HG02870 (cell line): ENCODE results near the gene PTPN6.

ENCODE experiments used
- ATAC-seq: cut with Tn5 transposase; IDR thresholded peaks from one replicate; pipeline ENCODE4 v1.9.1; 2021; ENCODE audit warnings: mild to moderate bottlenecking, moderate library complexity; ENCODE audit not compliant: unreplicated experiment

PTPN6 gene

DNA sequence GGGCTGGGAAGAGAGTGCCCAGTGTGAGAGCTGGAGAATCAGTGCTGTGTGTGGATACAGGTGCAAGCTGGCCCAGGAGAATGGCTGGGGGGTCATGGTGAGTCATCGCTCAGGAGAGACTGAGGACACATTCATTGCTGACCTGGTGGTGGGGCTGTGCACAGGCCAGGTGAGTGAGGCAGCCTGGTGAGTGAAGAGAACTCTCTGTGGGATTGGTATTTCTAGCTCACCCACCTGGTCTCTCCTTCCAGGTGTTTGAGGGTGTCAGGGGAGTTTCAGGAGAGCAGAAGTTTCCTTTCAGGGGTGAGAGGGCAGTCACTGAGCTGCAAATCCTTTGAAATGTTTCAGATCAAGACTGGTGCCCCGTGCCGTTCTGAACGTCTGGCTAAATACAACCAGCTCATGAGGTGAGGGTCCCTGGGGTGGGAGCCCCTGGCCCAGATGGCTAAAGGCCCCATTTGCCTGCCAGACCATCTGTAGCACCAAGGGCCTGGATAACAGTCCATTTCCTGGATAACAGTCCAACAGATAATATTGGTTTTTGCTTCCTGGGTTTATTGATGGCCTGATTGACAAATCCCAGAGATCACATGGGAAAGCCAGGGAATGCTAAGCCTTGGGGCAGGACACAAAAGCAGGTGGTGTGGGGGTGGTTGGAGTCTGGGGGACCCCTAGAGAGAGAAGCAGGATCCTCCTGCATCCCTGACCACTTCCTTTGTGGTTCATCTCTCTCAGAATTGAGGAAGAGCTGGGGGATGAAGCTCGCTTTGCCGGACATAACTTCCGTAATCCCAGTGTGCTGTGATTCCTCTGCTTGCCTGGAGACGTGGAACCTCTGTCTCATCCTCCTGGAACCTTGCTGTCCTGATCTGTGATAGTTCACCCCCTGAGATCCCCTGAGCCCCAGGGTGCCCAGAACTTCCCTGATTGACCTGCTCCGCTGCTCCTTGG is 28.9 kb upstream of the PTPN6 start:
- ATAC-seq: no peak

GRCh38 chr12:6923003-6923732 is 28.0 kb upstream of the PTPN6 start:
- ATAC-seq: no peak

- ATAC-seq: no peak
Observed at GRCh38 chr12:6923851-6924250, 27.3 kb upstream of the PTPN6 start.

- no peak for ATAC-seq
Observed at GRCh38 chr12:6925239-6925539, 26.0 kb upstream of the PTPN6 start.

DNA sequence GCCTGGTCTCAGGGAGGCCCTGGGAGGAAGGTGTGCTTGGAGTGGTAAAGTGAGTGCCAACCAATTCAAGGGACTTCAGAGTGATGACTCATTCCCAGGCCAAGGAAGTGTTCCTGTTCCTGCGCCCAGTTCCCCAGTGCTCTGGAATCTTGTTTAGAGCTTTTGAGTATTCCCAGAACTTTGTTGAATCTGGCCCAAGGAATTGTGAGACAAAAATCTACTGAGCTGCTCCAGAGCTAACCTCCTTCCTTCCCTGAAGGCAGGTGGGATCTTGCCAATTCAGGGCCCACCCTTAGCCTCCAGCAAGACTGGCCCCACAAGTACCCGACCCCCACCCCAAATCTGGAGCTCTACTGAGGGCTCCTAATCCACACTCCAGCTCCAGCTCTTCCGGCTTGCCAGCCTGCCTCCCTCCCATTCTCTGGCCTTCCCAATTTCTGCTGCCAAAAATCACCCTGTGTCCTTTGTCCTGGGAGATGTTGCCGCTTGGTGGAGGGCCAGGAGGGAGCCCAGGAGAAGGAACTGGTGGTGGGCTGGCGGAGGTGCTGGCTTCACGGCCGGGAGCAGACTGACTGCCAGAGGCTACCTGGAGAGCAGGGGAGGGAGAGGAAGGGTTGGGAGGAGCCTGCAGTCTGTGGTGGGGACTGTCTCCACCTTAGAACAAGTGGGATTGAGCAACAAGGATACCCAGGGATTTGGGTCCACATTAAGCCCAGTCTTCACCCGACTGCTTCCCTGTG is 25.4 kb upstream of the PTPN6 start:
- no peak for ATAC-seq

DNA sequence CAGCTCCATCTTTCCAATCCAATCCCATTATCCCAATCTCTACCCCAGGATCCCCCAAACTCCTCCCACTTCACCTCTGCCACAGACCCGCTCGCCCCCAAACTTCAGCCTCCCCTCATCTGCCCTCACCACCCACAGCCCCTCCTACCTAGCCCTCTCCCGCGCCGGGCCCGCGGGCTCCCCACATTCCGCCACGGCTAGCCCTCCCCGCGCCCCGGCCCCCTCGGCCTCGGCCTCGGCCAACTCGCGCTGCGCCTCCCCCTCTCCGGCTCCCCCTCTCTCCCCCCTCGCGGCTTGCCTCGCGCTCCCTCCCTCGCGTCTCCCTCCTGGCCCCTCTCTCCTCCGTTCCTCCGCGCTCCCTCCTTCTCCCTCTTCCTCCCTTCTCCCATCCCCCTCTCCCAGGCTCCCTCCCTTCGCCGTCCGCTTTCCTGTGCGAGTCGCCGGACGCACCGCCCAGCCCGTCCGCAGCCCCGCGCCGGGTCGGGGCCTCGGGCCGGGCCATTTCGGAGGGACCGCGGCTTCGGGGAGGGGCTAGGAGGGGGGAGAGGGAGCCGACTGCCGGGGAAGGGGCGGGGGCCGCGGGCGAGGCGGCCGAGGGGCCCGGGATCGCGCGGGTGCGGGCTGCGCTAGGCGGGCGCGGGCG is 23.7 kb upstream of the PTPN6 start, which contains the start of gene ATN1:
Gene ATN1 (plus strand): TSS at position 581 of the 643 bp plus-strand sequence. CDS start 6,043 bp downstream, outside the sequence.
- ATAC-seq: no peak

DNA sequence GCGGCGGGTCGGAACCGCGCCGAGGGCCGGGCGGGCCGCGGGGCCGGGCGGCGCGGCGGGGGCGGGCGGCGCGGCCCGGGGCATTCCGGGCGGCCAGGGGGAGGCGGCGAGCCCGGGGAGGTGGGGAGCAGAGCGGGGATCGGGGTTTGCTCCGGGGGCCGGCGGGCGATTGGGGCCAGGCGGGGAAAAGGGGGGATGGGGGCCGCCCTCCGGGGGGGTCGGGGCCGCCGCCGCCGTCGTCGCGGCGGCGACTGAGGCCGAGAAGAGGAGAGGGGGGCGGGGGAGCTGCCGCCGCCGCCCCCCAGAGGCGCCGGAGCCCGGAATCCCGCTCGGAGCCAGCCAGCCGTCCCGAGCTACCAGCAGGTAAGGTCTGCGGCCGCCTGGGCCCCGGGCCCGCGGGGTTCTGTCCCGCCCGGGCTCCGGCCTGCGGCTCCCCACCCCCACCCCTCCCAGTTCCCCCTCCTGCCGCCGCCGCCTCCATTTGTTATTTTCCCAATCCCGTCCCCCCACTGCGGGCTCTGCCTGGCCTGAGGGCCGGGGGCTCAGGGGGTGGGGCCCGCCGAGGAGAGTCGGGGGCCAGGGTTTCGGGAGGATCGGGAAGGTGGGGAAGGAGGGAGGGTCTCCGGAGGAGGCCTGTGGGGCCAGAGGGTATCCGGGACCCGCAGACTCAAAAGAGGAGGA is 23.0 kb upstream of the PTPN6 start:
- no peak for ATAC-seq

DNA sequence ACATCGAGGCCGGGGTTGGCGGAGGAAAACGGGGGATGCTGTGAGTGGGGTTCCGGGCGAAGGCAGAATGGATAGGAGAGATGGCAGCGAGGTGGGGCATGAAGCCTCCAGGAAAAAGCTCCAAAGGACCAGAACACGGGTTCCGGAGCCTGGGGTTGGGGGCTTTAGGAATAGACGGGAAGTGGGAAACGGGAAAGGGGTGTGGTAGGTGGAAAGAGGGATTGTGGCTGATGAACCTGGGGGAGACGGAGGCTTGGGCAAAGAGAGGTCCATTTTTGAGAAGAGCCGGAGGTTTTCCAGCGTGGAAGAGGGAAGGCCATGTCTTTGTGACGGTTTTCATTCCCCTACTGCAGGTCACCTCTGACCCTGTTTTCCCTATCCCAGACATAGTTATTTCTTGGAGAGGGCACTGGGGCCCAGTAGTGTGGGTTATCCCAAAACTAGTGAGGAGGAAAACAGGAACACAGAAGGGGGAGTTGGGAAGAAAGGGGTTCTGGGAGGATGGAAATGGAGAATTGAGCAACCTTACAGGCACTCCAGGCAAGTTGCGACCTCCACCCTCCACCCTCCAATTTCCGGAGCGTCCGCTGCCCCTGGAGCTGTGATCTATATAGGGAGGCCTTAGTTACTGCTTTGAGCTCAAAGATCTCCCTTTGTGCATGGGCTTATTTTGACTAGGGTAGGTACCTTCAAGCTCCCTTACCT is 22.3 kb upstream of the PTPN6 start:
- ATAC-seq: no peak

DNA sequence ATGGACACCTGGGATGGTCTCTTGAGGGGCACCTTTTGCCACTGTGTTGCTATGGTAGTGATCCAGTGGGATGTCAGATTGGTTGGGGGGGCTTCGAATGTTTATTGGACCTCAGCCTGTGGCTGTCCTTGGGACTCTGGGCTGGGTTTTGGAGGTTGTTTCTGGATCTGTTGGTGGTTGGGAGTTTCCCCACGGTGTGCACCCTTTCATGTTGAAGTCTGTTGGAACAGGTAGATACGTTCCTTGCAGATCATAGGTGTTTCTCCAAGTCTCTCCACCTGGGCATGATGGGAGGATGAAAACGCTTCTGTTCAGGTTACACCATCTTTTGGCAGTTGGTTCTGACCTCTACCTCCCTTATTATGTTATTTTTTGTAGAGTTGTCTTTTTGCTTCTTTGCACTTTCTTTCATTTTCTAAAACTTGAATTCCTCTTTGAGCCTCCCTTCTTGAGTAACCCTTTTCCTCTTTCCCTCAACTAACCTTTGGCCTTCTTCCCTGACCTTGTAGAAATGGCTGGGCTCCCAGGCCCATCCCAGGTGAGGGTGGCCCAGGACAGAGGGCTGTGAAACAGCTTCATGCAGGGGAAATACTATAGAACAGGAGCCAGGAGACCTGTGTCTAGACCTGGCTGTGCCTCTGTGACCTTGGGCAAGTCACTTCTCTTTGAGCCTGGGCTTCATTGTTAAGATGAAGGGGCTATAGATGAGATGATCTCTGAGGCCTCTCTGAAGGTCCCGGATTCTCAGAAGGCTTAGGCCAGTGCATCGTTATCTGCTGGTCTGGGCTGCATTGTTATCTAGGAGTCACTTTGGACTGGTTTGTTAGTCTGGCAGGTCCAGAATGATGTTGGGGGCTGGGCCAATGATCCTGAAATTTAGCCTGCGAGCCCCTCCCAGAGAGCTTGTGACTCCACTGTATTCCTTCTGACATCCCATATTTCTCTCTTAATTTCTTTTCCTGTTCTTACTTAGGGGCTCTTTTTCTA is 21.4 kb upstream of the PTPN6 start:
- ATAC-seq: no peak

DNA sequence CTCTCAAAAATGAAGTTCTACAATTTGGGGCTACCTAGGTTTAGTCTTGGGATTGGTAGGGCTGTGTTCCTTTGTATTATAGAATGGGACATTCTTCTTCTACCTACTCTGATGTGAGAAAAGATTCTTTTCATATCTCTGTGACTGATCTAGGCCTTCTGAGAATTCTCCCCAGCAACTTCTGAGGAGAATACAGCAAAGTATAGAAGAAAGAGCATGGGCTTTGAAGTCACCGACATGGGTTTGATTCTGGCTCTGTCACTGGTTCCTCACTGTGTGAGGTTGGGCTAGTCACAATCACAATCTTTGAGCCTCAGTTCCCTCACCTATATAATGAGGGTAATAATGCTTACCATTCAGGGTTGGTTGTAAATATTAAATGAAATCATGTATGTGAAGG is 18.4 kb upstream of the PTPN6 start:
- ATAC-seq: no peak

DNA sequence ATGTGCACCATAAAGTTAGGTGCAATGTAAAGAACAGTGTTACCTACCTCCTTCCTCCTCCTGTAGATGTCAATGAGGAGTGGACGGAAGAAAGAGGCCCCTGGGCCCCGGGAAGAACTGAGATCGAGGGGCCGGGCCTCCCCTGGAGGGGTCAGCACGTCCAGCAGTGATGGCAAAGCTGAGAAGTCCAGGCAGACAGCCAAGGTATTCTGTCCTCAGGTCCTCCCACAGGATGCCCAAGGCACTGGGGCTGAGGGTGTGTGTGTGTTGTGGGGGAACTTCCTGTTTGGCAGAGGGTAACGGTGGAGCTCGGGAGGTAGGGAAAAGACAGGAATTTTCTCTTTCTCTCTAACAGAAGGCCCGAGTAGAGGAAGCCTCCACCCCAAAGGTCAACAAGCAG is 17.0 kb upstream of the PTPN6 start:
- ATAC-seq: no peak

DNA sequence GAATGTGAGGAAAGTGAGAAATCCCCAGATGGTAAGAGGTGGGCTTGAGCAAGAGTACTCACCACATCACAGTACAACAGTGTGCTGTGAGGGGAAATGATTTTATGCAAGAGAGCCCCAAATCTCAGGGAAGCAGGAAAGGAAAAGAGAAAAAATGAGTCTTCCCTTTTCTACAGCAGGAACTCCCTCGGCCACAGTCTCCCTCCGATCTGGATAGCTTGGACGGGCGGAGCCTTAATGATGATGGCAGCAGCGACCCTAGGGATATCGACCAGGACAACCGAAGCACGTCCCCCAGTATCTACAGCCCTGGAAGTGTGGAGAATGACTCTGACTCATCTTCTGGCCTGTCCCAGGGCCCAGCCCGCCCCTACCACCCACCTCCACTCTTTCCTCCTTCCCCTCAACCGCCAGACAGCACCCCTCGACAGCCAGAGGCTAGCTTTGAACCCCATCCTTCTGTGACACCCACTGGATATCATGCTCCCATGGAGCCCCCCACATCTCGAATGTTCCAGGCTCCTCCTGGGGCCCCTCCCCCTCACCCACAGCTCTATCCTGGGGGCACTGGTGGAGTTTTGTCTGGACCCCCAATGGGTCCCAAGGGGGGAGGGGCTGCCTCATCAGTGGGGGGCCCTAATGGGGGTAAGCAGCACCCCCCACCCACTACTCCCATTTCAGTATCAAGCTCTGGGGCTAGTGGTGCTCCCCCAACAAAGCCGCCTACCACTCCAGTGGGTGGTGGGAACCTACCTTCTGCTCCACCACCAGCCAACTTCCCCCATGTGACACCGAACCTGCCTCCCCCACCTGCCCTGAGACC is 15.6 kb upstream of the PTPN6 start:
- ATAC-seq: no peak

- no peak for ATAC-seq
Observed at GRCh38 chr12:6936194-6936635, 14.9 kb upstream of the PTPN6 start.

GRCh38 chr12:6936636-6937480 is 14.3 kb upstream of the PTPN6 start:
- ATAC-seq: no peak

DNA sequence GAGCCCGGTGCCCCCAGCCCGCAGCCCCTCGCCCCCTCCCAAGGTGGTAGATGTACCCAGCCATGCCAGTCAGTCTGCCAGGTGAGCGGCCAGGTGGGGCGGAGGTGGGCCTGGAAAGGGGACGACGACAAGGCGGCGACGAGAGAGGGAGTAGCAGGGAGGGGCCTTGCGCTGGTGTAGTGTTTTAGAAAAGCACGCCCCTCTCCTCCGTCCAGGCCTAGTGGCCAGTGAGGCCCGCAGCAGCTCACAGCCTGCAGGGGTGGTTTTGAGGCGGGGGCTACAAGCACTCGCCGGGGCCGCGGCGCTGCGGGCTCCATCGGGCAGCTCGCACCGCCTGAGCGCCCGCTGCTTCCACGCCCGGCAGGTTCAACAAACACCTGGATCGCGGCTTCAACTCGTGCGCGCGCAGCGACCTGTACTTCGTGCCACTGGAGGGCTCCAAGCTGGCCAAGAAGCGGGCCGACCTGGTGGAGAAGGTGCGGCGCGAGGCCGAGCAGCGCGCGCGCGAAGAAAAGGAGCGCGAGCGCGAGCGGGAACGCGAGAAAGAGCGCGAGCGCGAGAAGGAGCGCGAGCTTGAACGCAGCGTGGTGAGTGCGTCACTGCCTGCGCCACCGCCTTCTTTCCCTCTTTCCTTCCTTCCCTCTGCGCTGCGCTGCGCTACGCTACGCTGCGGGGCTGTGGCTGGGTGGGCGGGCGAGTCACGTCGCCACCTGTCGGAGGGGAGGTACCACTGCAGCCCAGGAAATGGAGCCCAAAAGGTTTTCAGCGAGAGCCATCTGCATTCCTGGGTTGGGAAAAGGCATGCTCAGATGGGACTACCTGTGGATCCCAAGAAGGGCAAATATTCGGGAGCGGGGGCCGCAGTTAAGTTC is 13.4 kb upstream of the PTPN6 start:
- ATAC-seq: peak; percentile 89
